HG02938 (cell line): Measurements from ENCODE around the gene ZNRF1.
"Not testable (repeated sequence)": the region's sequence is repeated elsewhere in the genome, so short reads cannot be mapped to it uniquely, and the experiment has no call there.

ENCODE experiments used
- ATAC-seq: cut with Tn5 transposase; IDR thresholded peaks from one replicate; pipeline ENCODE4 v1.9.1; 2021; ENCODE audit warnings: mild to moderate bottlenecking, moderate library complexity; ENCODE audit not compliant: unreplicated experiment

ZNRF1 gene

DNA sequence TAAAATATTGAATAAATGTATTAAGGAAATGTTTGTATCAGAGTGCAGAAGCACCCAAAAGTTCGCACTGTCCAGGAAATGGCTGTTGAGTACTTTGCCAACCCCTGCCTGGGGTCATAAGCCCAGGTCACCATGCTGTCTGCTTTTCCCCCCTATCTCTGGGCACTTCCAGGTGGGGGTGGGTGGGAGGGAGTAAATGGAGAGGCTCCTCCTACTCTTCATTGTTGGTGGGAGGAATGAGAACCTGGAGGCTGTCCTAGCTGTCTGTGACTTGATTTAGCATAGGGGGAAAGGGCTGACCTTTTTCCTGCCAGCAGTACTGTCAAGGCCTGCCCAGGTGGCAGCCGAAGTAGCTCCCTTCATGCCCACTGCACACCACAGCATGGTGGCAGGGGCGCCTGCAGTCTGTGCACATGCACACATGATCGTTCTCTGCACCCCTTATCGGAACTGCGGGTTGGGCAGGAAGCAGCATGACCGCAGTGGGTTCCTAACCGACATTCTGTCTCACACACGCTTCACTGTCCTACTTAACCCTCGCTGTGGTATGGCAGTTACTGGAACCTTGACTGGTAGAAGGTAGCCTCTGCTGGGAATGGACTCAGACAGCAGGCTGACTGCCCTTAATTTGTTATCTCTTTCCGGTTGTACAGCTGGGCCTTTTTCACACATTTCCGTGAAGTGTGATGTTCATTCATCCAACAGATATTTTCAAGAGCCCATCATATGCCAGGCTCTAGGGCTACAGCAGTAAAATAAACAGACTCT is 76.3 kb downstream of the ZNRF1 start:
- peak; percentile 95 for ATAC-seq

DNA sequence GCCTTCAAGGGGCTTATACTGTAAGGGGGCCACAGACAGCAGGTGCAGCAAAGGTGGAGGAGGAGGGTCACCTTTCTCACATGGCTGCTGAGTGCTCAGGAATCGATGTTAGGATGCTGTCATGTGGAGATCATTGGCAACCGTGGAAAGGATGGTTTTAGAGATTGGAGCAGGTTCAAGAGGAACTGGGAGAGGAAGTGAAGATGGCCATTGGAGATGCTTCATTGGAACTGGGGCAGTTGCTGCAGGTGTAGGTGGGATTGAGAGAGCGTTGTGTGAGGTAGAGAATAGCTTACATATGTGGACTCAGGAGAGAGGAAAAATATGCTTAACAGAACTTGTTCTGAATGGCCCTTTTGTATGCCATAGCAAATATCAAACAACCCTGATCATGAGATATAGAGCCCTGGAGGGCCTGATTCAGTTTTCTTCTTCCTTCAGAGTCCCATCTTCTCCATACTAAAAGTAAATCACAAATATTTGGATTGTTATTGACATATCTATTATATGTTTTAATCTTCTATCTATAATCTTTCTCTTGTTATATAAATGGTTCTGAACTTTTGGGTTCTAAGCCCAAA is 77.0 kb downstream of the ZNRF1 start:
- ATAC-seq: no peak

- ATAC-seq: no peak
Measured at GRCh38 chr16:75078886-75079285, 80.1 kb downstream of the ZNRF1 start.

GRCh38 chr16:75079346-75079926 is 80.6 kb downstream of the ZNRF1 start:
- no peak for ATAC-seq

DNA sequence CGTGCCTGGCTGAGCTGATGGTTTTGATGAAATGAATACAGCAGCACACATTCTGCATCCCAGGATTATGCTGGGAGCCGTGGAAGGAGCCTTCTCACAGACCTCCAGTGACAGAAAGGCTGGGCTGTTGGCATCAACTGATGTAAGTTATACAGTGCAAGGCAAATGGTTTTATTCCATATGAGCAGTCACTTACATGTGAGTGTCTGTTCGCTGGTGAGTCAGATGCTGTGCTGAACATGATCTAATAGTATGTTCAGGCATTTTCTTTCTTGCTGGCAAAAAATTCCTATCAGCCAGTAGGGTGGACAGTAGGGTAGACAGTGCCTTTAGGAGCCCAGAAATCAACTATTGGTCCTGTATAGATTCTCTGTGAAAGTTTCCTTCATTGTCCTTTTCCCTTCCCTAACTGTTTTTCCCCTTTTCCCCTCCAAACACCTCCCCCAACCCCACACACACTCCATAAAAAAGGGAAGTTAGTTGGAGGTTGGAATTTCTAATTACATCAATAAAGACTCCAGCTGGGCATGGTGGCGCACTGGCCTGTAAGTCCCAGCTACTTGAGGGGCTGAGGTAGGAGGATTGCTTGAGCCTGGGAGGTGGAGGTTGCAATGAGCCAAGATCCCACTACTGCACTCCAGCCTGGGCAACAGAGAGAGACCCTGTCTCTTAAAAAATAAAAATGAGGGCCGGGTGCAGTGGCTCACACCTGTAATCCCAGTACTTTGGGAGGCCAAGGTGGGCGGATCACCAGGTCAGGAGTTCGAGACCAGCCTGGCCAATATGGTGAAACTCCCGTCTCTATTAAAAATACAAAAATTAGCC is 81.6 kb downstream of the ZNRF1 start:
- ATAC-seq: no peak

DNA sequence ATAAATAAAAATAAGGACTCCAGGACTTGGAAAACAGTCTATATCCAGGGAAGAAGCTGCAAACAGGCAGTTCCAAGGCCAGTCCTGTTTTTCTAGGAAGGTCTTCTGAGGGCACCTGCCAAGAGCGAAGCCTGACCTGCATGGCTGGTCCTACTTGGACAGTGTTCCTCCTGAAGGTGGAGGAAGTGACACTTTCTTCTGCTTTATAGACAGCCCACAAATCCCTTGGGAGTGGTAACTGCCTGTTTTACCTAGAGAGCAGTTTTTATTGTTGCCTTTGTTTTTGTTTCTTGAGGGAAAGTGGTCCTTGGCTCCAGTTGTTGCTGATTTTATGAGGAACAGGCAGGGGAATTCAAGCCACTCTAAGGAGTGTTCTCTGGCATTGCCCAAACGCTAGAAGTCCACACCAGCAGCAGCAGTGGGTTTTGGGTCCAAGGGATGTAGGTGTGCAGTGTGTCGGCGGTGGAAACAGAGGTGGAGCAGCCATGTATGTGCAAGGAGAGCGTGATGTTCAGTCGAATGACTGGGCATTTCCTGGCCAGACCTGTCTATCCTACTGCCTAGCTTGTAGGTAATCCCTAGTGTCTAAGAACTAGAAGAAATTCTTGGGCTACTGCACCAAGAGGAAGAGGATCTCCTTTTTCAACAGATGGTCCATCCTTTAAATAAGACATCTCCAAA is 82.5 kb downstream of the ZNRF1 start:
- no peak for ATAC-seq

GRCh38 chr16:75083813-75084212 is 85.0 kb downstream of the ZNRF1 start:
- ATAC-seq: no peak

GRCh38 chr16:75085556-75085955 is 86.7 kb downstream of the ZNRF1 start:
- ATAC-seq: no peak

DNA sequence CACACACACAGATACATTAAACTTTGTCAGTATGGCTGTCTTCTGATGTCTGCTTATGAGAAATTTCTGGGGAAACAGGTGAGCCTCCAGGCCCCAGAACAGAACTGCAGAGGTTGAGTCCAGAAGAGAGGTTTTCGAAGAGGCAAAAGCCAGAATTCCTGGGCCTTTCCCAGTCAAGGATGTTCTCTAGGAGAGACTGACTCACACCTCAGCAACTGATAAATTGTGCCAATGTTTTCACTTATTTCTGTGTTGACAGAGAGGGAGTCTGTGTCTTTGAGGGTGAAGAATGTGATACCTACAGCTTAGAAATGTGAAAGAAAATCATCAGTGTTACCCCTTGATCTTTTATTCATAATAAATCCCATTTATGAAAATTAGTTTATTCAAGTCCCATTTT is 87.5 kb downstream of the ZNRF1 start:
- no peak for ATAC-seq

GRCh38 chr16:75086688-75087374 is 88.0 kb downstream of the ZNRF1 start:
- no peak for ATAC-seq

- no peak for ATAC-seq
Measured at GRCh38 chr16:75087375-75087979, 88.7 kb downstream of the ZNRF1 start.

DNA sequence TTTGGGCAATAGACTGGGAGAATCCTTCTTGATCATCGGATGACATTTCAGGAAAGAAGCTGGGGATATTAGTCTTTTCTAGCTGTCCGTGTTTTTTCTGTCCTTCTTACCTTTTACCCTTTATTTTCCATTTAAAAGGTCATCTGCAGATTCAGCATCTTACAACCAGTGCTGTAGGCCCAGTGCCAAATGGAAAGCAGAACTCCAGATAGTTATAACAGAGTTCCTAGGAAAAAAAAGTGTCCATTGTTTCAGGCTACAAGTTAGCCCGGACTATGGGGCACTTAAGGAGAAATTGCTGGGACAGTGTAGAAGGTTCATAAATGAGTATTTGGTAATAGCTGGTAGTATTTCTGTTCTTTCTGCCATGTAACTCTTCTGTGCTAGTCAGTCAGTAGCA is 89.4 kb downstream of the ZNRF1 start:
- ATAC-seq: no peak

DNA sequence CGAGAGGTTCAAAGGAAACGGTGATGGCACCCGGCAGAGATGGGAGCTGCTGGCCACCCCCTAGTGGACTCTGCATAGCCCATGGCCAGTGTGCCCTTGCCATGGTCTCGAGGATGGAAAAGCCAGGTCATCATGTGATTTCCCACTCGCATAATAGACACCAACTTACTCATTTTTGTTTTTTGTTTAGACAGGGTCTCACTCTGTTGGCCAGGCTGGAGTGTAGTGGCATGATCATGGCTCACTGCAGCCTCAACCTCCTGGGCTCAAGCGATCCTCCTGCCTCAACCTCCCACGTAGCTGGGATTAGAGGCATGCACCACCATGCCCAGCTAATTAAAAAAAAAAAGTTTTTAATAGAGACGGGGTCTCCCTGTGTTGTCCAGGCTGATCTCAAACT is 90.1 kb downstream of the ZNRF1 start:
- ATAC-seq: no peak

- no peak for ATAC-seq
Measured at GRCh38 chr16:75089486-75090202, 90.8 kb downstream of the ZNRF1 start.

DNA sequence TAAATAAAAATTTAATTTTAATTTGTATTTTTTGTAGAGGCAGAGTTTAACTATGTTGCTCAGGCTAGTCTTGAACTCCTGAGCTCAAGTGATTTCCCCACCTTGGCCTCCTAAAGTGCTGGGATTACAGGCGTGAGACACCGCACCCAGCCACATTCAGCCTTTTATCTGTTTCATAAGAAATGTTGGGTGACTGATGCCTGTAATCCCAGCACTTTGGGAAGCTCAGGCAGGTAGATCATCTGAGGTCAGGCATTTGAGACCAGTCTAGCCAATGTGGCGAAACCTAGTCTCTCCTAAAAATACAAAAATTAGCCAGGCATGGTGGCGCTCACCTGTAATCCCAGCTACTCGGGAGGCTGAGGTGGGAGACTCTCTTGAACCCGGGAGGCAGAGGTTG is 92.1 kb downstream of the ZNRF1 start:
- not testable (repeated sequence) for ATAC-seq

GRCh38 chr16:75091619-75092018 is 92.8 kb downstream of the ZNRF1 start:
- not testable (repeated sequence) for ATAC-seq

DNA sequence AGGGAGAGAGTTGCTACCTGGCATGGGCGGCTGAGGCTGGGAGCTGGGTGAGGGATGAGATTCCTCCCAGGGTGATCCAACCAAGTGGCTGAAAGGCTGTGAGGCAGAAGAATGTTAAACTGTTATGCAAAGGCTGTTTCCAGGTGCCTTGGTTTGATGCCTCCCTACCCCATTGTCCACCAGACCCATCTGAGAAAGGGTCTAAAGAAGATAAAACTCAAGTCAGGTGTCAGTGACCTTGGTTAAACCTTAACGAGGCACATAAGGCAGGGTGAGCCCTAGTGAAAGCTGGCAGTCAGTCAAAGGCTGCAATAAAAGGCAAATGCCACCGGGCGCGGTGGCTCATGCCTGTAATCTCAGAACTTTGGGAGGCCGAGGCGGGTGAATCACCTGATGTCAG is 94.0 kb downstream of the ZNRF1 start:
- no peak for ATAC-seq

DNA sequence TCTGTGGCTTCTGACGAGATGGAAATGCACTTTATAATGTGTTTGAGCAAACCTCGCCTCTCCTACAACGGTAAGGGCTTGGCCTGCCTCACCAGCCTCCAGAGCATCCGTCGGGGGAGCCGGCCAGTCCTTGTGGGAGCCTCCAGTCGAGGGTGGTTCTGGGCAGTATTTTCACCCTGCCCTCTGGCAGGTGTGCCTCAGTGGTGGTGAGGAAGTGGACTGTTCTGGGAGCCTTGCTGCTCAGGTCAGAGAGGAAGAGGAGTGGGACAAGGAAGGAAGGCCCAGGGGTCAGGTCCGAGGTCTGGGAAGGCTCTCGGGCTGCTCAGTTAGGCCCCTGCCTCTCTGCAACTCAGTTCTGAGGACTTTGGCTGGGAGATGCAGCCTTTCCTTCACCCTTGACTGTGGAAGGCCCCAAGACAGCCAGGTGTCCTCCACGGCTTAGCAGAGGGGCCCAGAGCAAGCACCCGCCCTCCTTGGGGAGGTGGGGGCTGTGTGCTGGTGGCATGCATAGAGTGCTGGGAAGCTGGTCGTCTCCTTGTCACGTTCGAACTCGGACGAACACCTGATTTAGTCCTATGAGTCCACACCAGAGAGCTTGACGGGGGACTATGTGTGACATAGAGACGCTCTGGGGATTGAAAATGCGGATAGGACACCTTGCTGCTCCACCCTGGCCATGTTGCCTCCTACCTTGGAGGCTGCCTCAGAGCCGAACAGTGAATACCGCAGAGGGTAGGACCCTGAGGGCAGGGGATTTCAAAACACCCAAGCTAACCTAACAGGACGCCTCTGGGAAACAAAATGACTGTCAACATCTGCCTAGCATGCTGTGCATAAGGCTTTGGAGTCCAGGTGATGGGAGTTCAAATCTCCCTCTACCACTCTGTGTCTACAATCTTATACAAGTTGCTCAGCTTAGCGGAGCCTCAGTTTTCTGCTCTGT is 95.0 kb downstream of the ZNRF1 start:
- ATAC-seq: no peak
